Type B pancreatic cell (in vitro differentiated cells): ENCODE data around the gene EIF2A. TPM values are rescaled to one million over a fixed set of nuclear protein-coding genes. Genes with fewer than 3 reads are reported as not detected.

Experiments used
- DNase-seq: peaks from one replicate; pipeline ENCODE4 v3.0.0; 2021; ENCODE audit warnings: mixed read lengths; ENCODE audit not compliant: unreplicated experiment; ENCODE audit errors: extremely low spot score
- H3K27ac Mint-ChIP-seq: 2 replicates; pipeline ENCODE4 v1.8.0; 2021; ENCODE audit warnings: mild to moderate bottlenecking, mixed read lengths
- H3K27me3 Mint-ChIP-seq: 2 replicates; pipeline ENCODE4 v1.8.0; 2021; ENCODE audit warnings: mixed read lengths
- H3K36me3 Mint-ChIP-seq: 2 replicates; pipeline ENCODE4 v1.8.0; 2021; ENCODE audit warnings: mixed read lengths
- H3K4me1 Mint-ChIP-seq: one replicate; pipeline ENCODE4 v1.8.0; 2021; ENCODE audit warnings: mixed read lengths; ENCODE audit not compliant: unreplicated experiment
- H3K4me3 Mint-ChIP-seq: 2 replicates; pipeline ENCODE4 v1.8.0; 2021; ENCODE audit warnings: mild to moderate bottlenecking, mixed read lengths
- H3K9me3 Mint-ChIP-seq: 2 replicates; pipeline ENCODE4 v1.8.0; 2021; ENCODE audit warnings: mixed read lengths
- total RNA-seq: library from RNA; stranded (reverse); gene quantifications from 2 replicates; pipeline ENCODE4 v1.2.1, GENCODE V29; 2021; ENCODE audit warnings: low replicate concordance
- TF ChIP-seq, protein P1 (sequence below): fragments of 200-600 bp; sonication (generic); conservative IDR thresholded peaks from 2 replicates; pipeline ENCODE4 v1.5.0; 2021; ENCODE audit warnings: antibody characterized with exemption, mild to moderate bottlenecking

Gene EIF2A
- total RNA-seq, 1 donor from 2014 or later: 58.3 TPM

- no peak for DNase-seq
- no peaks in the 10 kb centered on the region for H3K36me3 Mint-ChIP-seq
- H3K9me3 Mint-ChIP-seq: no peaks in the 10 kb centered on the region
- H3K4me1 Mint-ChIP-seq: no peaks in the 10 kb centered on the region
- TF ChIP-seq, protein P1, sequence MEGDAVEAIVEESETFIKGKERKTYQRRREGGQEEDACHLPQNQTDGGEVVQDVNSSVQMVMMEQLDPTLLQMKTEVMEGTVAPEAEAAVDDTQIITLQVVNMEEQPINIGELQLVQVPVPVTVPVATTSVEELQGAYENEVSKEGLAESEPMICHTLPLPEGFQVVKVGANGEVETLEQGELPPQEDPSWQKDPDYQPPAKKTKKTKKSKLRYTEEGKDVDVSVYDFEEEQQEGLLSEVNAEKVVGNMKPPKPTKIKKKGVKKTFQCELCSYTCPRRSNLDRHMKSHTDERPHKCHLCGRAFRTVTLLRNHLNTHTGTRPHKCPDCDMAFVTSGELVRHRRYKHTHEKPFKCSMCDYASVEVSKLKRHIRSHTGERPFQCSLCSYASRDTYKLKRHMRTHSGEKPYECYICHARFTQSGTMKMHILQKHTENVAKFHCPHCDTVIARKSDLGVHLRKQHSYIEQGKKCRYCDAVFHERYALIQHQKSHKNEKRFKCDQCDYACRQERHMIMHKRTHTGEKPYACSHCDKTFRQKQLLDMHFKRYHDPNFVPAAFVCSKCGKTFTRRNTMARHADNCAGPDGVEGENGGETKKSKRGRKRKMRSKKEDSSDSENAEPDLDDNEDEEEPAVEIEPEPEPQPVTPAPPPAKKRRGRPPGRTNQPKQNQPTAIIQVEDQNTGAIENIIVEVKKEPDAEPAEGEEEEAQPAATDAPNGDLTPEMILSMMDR: no peak
- peaks cover 5% of the 10 kb centered on the region for H3K27me3 Mint-ChIP-seq
- no peak overlapping the region for H3K4me3 Mint-ChIP-seq
- H3K27ac Mint-ChIP-seq: no peak overlapping the region
Observed at GRCh38 chr3:150509780-150510179, 36.8 kb upstream of the EIF2A start.

DNA sequence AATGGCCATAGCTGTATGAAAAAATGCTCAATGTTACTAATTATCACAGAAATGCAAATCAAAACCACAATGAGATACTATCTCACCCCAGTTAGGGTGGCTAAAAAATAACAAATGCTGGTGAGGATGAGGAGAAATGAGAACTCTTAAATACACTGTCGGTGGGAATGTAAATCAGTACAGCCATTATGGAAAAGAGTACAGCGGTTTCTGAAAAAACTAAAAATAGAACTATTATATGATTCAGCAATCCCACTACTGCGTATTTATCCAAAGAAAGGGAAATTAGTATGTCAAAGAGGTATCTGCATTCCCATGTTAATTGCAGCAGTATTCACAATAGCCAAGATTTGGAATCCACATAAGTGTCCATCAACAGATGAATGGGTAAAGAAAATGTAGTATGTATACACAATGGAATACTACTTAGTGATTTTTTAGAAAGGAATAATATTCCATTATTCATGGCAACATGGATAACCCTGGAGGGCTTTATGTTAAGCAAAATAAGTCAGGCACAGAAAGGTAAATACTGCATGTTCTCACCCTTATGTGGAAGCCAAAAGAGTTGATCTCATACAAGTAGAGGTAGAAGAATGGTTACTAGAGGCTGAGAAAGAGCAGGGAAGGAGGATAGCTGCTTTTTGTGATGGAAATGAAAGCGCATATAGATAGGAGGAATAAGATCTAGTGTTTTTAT, 35.3 kb upstream of the EIF2A start:
- no peak for DNase-seq
- H3K27ac Mint-ChIP-seq: no peak overlapping the region
- no peaks in the 10 kb centered on the region for H3K4me1 Mint-ChIP-seq
- TF ChIP-seq, protein P1: no peak
- H3K27me3 Mint-ChIP-seq: peaks cover 5% of the 10 kb centered on the region
- H3K9me3 Mint-ChIP-seq: no peaks in the 10 kb centered on the region
- no peaks in the 10 kb centered on the region for H3K36me3 Mint-ChIP-seq
- no peak overlapping the region for H3K4me3 Mint-ChIP-seq

DNA sequence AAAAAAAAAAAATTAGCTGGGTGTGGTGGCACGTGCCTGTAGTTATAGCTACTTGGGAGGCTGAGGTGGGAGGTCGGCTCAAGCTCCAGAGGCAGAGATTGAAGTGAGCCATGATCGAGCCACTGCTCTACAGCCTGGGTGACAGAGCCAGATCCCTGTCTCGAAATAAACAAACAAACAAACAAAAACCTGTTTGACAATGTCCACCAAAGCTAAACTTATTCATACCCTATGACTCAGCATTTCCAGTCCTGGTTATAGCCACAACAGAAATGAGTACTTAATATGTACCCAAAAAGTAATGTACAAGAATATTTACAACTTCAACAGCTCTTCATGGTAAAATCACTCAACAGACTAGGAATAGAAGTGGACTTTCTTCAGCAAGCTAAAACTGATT, 31.4 kb upstream of the EIF2A start:
- no peaks in the 10 kb centered on the region for H3K36me3 Mint-ChIP-seq
- no peaks in the 10 kb centered on the region for H3K9me3 Mint-ChIP-seq
- TF ChIP-seq, protein P1: no peak
- no peak overlapping the region for H3K27ac Mint-ChIP-seq
- no peak for DNase-seq
- H3K4me1 Mint-ChIP-seq: no peaks in the 10 kb centered on the region
- H3K27me3 Mint-ChIP-seq: peaks cover 3% of the 10 kb centered on the region
- H3K4me3 Mint-ChIP-seq: no peak overlapping the region

GRCh38 chr3:150519026-150519425, 27.6 kb upstream of the EIF2A start:
- Mint-ChIP-seq H3K4me3 (no peak overlapping the region), H3K4me1 (peaks cover 4% of the 10 kb centered on the region), H3K9me3 (no peaks in the 10 kb centered on the region), H3K27me3 (no peaks in the 10 kb centered on the region), H3K36me3 (no peaks in the 10 kb centered on the region), H3K27ac (no peak overlapping the region)
- no peak for DNase-seq
- TF ChIP-seq, protein P1: no peak

DNA sequence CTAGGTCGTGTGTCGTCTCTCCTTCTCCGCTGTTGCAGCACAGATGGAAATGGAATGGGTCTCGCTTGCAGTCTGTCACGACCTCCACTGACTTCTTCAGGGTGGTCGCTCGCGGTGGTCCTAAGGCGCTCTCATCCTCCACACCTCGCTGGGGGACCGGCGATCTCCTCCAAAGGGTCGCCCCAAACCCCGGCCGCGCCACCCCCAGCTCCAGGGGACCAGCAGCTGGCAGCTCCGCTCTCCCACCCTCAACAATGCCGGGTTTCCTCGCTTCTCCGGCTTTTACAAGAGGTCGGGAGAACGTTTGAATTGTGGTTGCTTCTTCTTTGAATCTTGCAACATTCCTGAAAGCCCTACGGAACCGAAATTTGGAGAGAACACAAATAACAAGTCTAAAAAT, 26.2 kb upstream of the EIF2A start:
- no peak for DNase-seq
- Mint-ChIP-seq H3K36me3 (no peaks in the 10 kb centered on the region), H3K9me3 (no peaks in the 10 kb centered on the region), H3K4me3 (no peak overlapping the region), H3K27ac (no peak overlapping the region), H3K4me1 (peaks cover 4% of the 10 kb centered on the region), H3K27me3 (no peaks in the 10 kb centered on the region)
- TF ChIP-seq, protein P1: no peak
